ENCODE results near the gene IGF1R.

DNA sequence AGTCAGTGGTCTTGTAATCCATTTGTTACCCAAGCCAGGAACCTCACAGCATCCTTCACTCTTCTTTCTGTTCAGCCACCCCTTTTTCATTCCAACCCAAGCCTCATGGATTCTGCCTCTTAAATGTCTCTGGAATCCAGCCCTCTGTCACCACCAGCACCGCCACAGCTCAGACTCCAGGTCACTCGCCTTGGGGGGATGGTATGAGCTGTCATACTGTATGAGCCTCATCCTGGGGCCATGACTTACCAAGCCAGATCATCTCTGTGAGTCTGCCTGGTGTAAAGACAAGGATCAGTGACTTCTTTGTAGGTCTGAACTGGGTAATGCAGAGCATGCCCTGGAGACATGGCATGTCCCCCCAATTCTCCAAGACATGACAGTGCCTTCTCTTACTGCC lies 279.7 kb downstream of the IGF1R start:
- TF ChIP-seq, protein P1, sequence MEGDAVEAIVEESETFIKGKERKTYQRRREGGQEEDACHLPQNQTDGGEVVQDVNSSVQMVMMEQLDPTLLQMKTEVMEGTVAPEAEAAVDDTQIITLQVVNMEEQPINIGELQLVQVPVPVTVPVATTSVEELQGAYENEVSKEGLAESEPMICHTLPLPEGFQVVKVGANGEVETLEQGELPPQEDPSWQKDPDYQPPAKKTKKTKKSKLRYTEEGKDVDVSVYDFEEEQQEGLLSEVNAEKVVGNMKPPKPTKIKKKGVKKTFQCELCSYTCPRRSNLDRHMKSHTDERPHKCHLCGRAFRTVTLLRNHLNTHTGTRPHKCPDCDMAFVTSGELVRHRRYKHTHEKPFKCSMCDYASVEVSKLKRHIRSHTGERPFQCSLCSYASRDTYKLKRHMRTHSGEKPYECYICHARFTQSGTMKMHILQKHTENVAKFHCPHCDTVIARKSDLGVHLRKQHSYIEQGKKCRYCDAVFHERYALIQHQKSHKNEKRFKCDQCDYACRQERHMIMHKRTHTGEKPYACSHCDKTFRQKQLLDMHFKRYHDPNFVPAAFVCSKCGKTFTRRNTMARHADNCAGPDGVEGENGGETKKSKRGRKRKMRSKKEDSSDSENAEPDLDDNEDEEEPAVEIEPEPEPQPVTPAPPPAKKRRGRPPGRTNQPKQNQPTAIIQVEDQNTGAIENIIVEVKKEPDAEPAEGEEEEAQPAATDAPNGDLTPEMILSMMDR (conservative IDR thresholded peaks at IDR 0.05 in 1 of 2, IDR thresholded peaks at IDR 0.05 in 1 of 2; ENCODE audit: extremely low read depth in 1 of 2, insufficient read depth in 1 of 2, low read depth in 1 of 2, low read length in 2 of 2), result no peak
- no peak for TF ChIP-seq EZH2 (IDR thresholded peaks at IDR 0.05; ENCODE audit: borderline replicate concordance, low read length)

Data from mammary epithelial cell (primary cell).